Esophagus squamous epithelium (tissue), 4 donors: ENCODE data around the gene GHDC.

Experiments used
- POLR2A ChIP-seq, 4 donors: fragments of 450-650 bp; IDR thresholded peaks; one replicate each; pipeline ENCODE4 v1.6.1; 2017; ENCODE audit warnings: antibody characterized with exemption in 4 of 4, mild to moderate bottlenecking in 4 of 4, moderate library complexity in 3 of 4
- TF ChIP-seq, protein P1 (sequence below), 6 experiments: fragments of 450-650 bp in 4 of 6; fragments of 200-600 bp in 2 of 6; sonication (generic) in 2 of 6; IDR thresholded peaks; one replicate each; pipeline ENCODE4 v1.5.1; 2016 to 2019; ENCODE audit warnings: antibody characterized with exemption in 6 of 6, mild to moderate bottlenecking in 4 of 6, moderate library complexity in 4 of 6

GRCh38 chr17:42227849-42228700 is 33.8 kb upstream of the GHDC start:
- TF ChIP-seq, protein P1, sequence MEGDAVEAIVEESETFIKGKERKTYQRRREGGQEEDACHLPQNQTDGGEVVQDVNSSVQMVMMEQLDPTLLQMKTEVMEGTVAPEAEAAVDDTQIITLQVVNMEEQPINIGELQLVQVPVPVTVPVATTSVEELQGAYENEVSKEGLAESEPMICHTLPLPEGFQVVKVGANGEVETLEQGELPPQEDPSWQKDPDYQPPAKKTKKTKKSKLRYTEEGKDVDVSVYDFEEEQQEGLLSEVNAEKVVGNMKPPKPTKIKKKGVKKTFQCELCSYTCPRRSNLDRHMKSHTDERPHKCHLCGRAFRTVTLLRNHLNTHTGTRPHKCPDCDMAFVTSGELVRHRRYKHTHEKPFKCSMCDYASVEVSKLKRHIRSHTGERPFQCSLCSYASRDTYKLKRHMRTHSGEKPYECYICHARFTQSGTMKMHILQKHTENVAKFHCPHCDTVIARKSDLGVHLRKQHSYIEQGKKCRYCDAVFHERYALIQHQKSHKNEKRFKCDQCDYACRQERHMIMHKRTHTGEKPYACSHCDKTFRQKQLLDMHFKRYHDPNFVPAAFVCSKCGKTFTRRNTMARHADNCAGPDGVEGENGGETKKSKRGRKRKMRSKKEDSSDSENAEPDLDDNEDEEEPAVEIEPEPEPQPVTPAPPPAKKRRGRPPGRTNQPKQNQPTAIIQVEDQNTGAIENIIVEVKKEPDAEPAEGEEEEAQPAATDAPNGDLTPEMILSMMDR (IDR thresholded peaks at IDR 0.05): no peak
- TF ChIP-seq POLR2A (IDR thresholded peaks at IDR 0.05): no peak
